Activated CD4-positive, alpha-beta memory T cell treated with anti-CD3 and anti-CD28 coated beads for 36 hours (primary cell): ENCODE results near the gene KIR2DL3. TPM values are rescaled to one million over a fixed set of nuclear protein-coding genes. Genes with fewer than 3 reads are reported as not detected.
"Not testable (repeated sequence)": the region's sequence is repeated elsewhere in the genome, so short reads cannot be mapped to it uniquely, and the experiment has no call there.

Experiments
- CTCF ChIA-PET: fragments of 350-600 bp; sonication (Branson Sonifier 250); formaldehyde crosslinking; loops from one replicate; lab custom pipeline; 2021; ENCODE audit warnings: antibody characterized with exemption, inconsistent platforms; lab: Charles Lee
- POLR2A ChIA-PET: fragments of 350-600 bp; sonication (Branson Sonifier 250); formaldehyde crosslinking; loops from one replicate; lab custom pipeline; 2021; ENCODE audit warnings: antibody characterized with exemption; lab: Charles Lee
- DNase-seq: peaks from one replicate; pipeline ENCODE4 v3.0.0-alpha.2; 2020
- H3K27ac Mint-ChIP-seq: one replicate; pipeline ENCODE4 v1.8.0; 2021; ENCODE audit warnings: mixed read lengths
- H3K27me3 Mint-ChIP-seq: one replicate; pipeline ENCODE4 v1.8.0; 2021; ENCODE audit warnings: mixed read lengths
- H3K36me3 Mint-ChIP-seq: one replicate; pipeline ENCODE4 v1.8.0; 2021; ENCODE audit warnings: mixed read lengths
- H3K4me1 Mint-ChIP-seq: one replicate; pipeline ENCODE4 v1.8.0; 2021; ENCODE audit warnings: low read depth, mixed read lengths
- H3K4me3 Mint-ChIP-seq: one replicate; pipeline ENCODE4 v1.8.0; 2021; ENCODE audit warnings: mild to moderate bottlenecking, mixed read lengths
- H3K9me3 Mint-ChIP-seq: one replicate; pipeline ENCODE4 v1.8.0; 2021; ENCODE audit warnings: mixed read lengths
- intact Hi-C: fragments of 100-400 bp; cut with micrococcal nuclease; formaldehyde crosslinking; loops from one replicate; pipeline ENCODE4 v1.15.1; 2023
- total RNA-seq, 2 experiments: library from RNA; stranded (reverse); gene quantifications; one replicate each; pipeline ENCODE4 v1.2.3, GENCODE V29; 2021

KIR2DL3 gene
- total RNA-seq, 2 experiments from 2014 or later = not detected

DNA sequence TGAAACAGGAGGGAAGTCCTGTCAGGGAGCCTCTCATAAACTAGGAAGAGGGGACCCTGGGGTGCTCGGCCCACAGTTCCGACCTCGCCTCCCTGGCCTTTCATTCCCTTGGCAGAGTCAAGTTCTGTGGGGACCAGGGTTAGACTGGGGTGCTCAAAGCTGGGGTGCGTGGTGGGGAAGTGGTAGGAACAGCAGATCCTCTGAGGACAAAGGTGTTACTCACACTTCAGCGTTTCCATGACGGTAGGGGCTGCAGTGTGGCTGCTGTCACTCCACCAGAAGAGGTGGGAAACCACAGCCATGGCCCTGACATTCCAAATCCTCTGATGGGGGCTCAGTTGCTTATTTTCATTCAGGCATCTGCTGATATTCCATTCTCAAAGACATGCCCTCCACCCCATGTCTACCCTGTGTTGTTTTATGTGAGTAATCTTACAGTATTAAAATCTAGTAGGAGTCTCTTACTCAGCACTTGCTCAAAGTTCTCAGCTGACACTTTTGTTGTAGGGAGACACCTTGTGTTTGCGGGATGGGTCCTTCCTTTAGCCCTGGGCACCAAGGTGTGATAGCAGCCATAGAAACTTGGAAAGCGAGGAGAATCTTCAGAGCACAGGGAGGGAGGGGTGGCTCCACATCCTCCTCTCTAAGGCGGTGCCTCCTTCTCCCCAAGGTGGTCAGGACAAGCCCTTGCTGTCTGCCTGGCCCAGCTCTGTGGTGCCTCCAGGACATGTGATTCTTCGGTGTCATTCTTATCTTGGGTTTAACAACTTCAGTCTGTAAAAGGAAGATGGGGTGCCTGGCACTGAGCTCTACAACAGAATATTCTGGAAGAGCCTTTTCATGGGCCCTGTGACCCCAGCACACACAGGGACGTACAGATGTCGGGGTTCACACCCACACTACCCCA, 18.1 kb downstream of the KIR2DL3 start:
- H3K36me3 Mint-ChIP-seq, intact Hi-C loops, DNase-seq, H3K9me3 Mint-ChIP-seq, POLR2A ChIA-PET, H3K27me3 Mint-ChIP-seq, H3K4me3 Mint-ChIP-seq, H3K4me1 Mint-ChIP-seq, H3K27ac Mint-ChIP-seq: not testable (repeated sequence)
- CTCF ChIA-PET = interaction anchor here (0.6 kb wide), 1 partner anchor 198 kb away, joined by 3 read pairs; no protein-coding TSS in a partner anchor

DNA sequence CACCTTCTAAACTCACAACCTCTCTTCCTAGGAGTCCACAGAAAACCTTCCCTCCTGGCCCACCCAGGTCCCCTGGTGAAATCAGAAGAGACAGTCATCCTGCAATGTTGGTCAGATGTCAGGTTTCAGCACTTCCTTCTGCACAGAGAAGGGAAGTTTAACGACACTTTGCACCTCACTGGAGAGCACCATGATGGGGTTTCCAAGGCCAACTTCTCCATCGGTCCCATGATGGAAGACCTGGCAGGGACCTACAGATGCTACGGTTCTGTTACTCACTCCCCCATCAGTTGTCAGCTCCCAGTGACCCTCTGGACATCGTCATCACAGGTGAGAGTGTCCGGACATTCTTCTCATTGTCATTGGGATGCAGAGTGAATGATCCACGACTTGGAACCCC, 20.3 kb downstream of the KIR2DL3 start:
- H3K4me1 Mint-ChIP-seq, H3K9me3 Mint-ChIP-seq, CTCF ChIA-PET, POLR2A ChIA-PET, H3K36me3 Mint-ChIP-seq, DNase-seq, H3K27me3 Mint-ChIP-seq, H3K27ac Mint-ChIP-seq, H3K4me3 Mint-ChIP-seq, intact Hi-C loops: not testable (repeated sequence)

GRCh38 chr19:54764219-54764618, 25.9 kb downstream of the KIR2DL3 start:
- H3K27ac Mint-ChIP-seq, POLR2A ChIA-PET, intact Hi-C loops, H3K4me3 Mint-ChIP-seq, CTCF ChIA-PET, DNase-seq, H3K9me3 Mint-ChIP-seq, H3K36me3 Mint-ChIP-seq, H3K4me1 Mint-ChIP-seq, H3K27me3 Mint-ChIP-seq: not testable (repeated sequence)

DNA sequence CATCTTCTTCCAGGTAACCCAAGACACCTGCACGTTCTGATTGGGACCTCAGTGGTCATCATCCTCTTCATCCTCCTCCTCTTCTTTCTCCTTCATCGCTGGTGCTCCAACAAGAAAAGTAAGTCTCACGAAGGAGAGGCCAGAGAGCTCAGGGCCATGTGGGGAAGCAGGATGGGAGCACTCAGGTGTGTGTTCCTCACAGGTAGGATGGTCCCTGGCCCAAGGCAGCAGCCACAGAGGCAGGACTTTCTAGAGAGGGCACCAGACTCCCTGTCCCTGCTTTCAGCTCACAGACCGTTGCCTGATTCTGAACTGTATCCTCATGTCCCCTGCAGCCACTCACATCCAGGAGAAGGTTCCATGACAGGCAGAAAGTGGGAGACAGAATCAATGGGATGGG, 28.2 kb downstream of the KIR2DL3 start:
- H3K4me3 Mint-ChIP-seq, intact Hi-C loops, H3K27me3 Mint-ChIP-seq, H3K36me3 Mint-ChIP-seq, CTCF ChIA-PET, H3K27ac Mint-ChIP-seq, H3K4me1 Mint-ChIP-seq, H3K9me3 Mint-ChIP-seq, POLR2A ChIA-PET, DNase-seq: not testable (repeated sequence)

- DNase-seq, intact Hi-C loops, POLR2A ChIA-PET, H3K27ac Mint-ChIP-seq, H3K36me3 Mint-ChIP-seq, H3K4me3 Mint-ChIP-seq, H3K27me3 Mint-ChIP-seq, H3K4me1 Mint-ChIP-seq, H3K9me3 Mint-ChIP-seq, CTCF ChIA-PET: not testable (repeated sequence)
Measured at GRCh38 chr19:54769646-54770045, 31.3 kb downstream of the KIR2DL3 start, which contains the start of gene KIR2DL1. Gene KIR2DL1 (plus strand): TSS chr19:54769793. CDS start chr19:54769851, 58 bp downstream.

DNA sequence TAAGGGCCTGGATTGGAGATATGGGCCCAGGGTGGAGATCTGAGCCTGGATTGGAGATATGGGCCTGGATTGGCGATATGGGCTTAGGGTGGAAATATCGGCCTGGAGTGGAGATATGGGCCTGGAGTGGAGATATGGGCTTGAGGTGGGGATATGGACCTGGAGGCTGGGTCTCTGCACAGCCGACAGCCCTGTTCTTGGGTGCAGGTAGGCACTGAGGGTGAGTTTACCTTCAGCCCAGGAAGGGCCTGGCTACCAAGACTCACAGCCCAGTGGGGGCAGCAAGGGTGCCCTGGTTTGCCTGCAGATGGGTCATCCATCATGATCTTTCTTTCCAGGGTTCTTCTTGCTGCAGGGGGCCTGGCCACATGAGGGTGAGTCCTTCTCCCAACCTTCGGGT, 32.2 kb downstream of the KIR2DL3 start:
- H3K4me1 Mint-ChIP-seq, intact Hi-C loops, H3K9me3 Mint-ChIP-seq, H3K4me3 Mint-ChIP-seq, POLR2A ChIA-PET, H3K27ac Mint-ChIP-seq, CTCF ChIA-PET, DNase-seq, H3K36me3 Mint-ChIP-seq, H3K27me3 Mint-ChIP-seq: not testable (repeated sequence)

DNA sequence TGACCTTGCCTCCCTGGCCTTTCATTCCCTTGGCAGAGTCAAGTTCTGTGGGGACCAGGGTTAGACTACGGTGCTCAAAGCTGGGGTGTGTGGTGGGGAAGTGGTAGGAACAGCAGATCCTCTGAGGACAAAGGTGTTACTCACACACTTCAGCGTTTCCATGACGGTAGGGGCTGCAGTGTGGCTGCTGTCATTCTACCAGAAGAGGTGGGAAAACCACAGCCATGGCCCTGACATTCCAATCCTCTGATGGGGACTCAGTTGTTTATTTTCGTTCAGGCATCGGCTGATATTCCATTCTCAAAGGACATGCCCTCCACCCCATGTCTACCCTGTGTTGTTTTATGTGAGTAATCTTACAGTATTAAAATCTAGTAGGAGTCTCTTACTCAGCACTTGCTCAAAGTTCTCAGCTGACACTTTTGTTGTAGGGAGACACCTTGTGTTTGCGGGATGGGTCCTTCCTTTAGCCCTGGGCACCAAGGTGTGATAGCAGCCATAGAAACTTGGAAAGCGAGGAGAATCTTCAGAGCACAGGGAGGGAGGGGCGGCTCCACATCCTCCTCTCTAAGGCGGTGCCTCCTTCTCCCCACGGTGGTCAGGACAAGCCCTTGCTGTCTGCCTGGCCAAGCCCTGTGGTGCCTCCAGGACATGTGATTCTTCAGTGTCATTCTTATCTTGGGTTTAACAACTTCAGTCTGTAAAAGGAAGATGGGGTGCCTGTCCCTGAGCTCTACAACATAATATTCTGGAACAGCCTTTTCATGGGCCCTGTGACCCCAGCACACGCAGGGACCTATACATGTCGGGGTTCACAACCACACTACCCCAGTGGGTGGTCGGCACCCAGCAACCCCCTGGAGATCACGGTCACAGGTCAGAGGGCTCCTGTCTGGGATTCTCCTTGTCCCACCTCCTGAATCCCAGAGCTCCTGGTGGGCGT, 33.0 kb downstream of the KIR2DL3 start:
- H3K27ac Mint-ChIP-seq, H3K9me3 Mint-ChIP-seq, H3K36me3 Mint-ChIP-seq, intact Hi-C loops, DNase-seq, H3K27me3 Mint-ChIP-seq, H3K4me3 Mint-ChIP-seq, H3K4me1 Mint-ChIP-seq, POLR2A ChIA-PET, CTCF ChIA-PET: not testable (repeated sequence)

- H3K36me3 Mint-ChIP-seq, H3K27me3 Mint-ChIP-seq, H3K27ac Mint-ChIP-seq, intact Hi-C loops, H3K4me3 Mint-ChIP-seq, CTCF ChIA-PET, POLR2A ChIA-PET, H3K4me1 Mint-ChIP-seq, DNase-seq, H3K9me3 Mint-ChIP-seq: not testable (repeated sequence)
Measured at GRCh38 chr19:54772666-54773065, 34.4 kb downstream of the KIR2DL3 start.

GRCh38 chr19:54775095-54775815, 36.9 kb downstream of the KIR2DL3 start:
- POLR2A ChIA-PET, CTCF ChIA-PET, H3K9me3 Mint-ChIP-seq, DNase-seq, H3K27me3 Mint-ChIP-seq, H3K27ac Mint-ChIP-seq, H3K4me3 Mint-ChIP-seq, H3K36me3 Mint-ChIP-seq, H3K4me1 Mint-ChIP-seq, intact Hi-C loops: not testable (repeated sequence)

- H3K27ac Mint-ChIP-seq, CTCF ChIA-PET, H3K36me3 Mint-ChIP-seq, H3K4me3 Mint-ChIP-seq, intact Hi-C loops, H3K27me3 Mint-ChIP-seq, H3K4me1 Mint-ChIP-seq, DNase-seq, H3K9me3 Mint-ChIP-seq, POLR2A ChIA-PET: not testable (repeated sequence)
Measured at GRCh38 chr19:54775830-54776229, 37.5 kb downstream of the KIR2DL3 start.

GRCh38 chr19:54777851-54778250, 39.5 kb downstream of the KIR2DL3 start:
- H3K4me3 Mint-ChIP-seq, intact Hi-C loops, H3K36me3 Mint-ChIP-seq, H3K4me1 Mint-ChIP-seq, POLR2A ChIA-PET, H3K27me3 Mint-ChIP-seq, CTCF ChIA-PET, H3K9me3 Mint-ChIP-seq, DNase-seq, H3K27ac Mint-ChIP-seq: not testable (repeated sequence)

- H3K9me3 Mint-ChIP-seq, H3K27me3 Mint-ChIP-seq, H3K27ac Mint-ChIP-seq, DNase-seq, H3K36me3 Mint-ChIP-seq, intact Hi-C loops, H3K4me1 Mint-ChIP-seq, CTCF ChIA-PET, H3K4me3 Mint-ChIP-seq, POLR2A ChIA-PET: not testable (repeated sequence)
Measured at GRCh38 chr19:54778896-54779295, 40.6 kb downstream of the KIR2DL3 start.
